K562 (cell line): ENCODE results near the gene ANO1. TPM values are rescaled to one million over a fixed set of nuclear protein-coding genes. Genes with fewer than 3 reads are reported as not detected.

Experiments used
- ATAC-seq: fragments of 200-7000 bp; cut with Tn5 transposase; 3 replicates; pipeline ENCODE4 v1.9.1; 2020; ENCODE audit warnings: moderate library complexity
- BruUV-seq: library from RNA; stranded (reverse); fragments of 400-500 nt; replicated peaks from 2 replicates; lab custom pipeline; 2021; lab: Mats Ljungman, UMichigan
- CTCF ChIA-PET: fragments of 300-600 bp; formaldehyde crosslinking; extraction: SDS; loops from one replicate; lab custom pipeline; 2021; ENCODE audit warnings: low intra/inter-chr PET ratio; lab: Yijun Ruan, JAX
- POLR2A ChIA-PET: fragments of 300-600, 350-650 bp; sonication (Branson Sonifier 250); formaldehyde crosslinking; extraction: SDS; loops from one replicate; lab custom pipeline; 2021; ENCODE audit warnings: antibody characterized with exemption, inconsistent platforms; lab: Yijun Ruan, JAX
- DNase-seq, 4 experiments: peaks; one replicate each; pipeline versions ENCODE4 v3.0.0 to v3.0.0-alpha.2; 2011 to 2018; ENCODE audit warnings: low spot score in 3 of 4, mixed read lengths in 3 of 4; ENCODE audit errors: extremely low read depth in 1 of 4
- FAIRE-seq: peaks from 2 replicates; lab custom pipeline; 2011; peaks lifted over from hg19 to GRCh38; lab: Jason Lieb, UNC
- H2AFZ ChIP-seq: 2 replicates; pipeline ENCODE4 v1.6.0; 2011; ENCODE audit warnings: low read depth, low read length, control low read depth, inconsistent platforms
- H3K27ac ChIP-seq: fragments of 200-600 bp; 3 replicates; pipeline ENCODE4 v1.8.0; 2011; ENCODE audit warnings: low read depth, mild to moderate bottlenecking, control low read depth, inconsistent platforms, low read length, moderate library complexity, mixed read lengths; ENCODE audit errors: extremely low read depth
- H3K27me3 ChIP-seq, 2 experiments: fragments of 300-600 bp in 1 of 2; 2 replicates in 1 of 2; 3 replicates in 1 of 2; pipeline versions ENCODE4 v1.6.0 to v1.8.0; 2011; ENCODE audit warnings: inconsistent platforms in 2 of 2, low read length in 2 of 2, mild to moderate bottlenecking in 1 of 2, mixed read lengths in 1 of 2, moderate library complexity in 1 of 2; ENCODE audit not compliant: control insufficient read depth in 2 of 2, insufficient read depth in 2 of 2
- H3K36me3 ChIP-seq: fragments of 300-600 bp; 3 replicates; pipeline ENCODE4 v1.8.0; 2011; ENCODE audit warnings: mild to moderate bottlenecking, low read length, inconsistent platforms; ENCODE audit not compliant: control insufficient read depth, insufficient read depth
- H3K4me1 ChIP-seq, 2 experiments: fragments of 200-600 bp in 1 of 2; replicated peaks in 1 of 2; 2 replicates in 1 of 2; 3 replicates in 1 of 2; pipeline versions ENCODE4 v1.5.1 to v1.8.0; 2011; ENCODE audit warnings: inconsistent platforms in 2 of 2, low read length in 2 of 2, mild to moderate bottlenecking in 1 of 2, mixed read lengths in 1 of 2, moderate library complexity in 1 of 2; ENCODE audit not compliant: control insufficient read depth in 2 of 2, insufficient read depth in 2 of 2
- H3K4me2 ChIP-seq: 2 replicates; pipeline ENCODE4 v1.6.1; 2011; ENCODE audit warnings: low read length, control low read depth, inconsistent platforms, mixed read lengths; ENCODE audit not compliant: insufficient read depth
- H3K4me3 ChIP-seq: fragments of 200-600 bp; sonication (generic), shearing (Covaris generic); 2 replicates; pipeline ENCODE4 v1.5.1; 2016; ENCODE audit warnings: control low read depth, inconsistent platforms
- H3K79me2 ChIP-seq: fragments of 200-600 bp; 3 replicates; pipeline ENCODE4 v1.8.0; 2011; ENCODE audit warnings: low read length, inconsistent platforms; ENCODE audit not compliant: control insufficient read depth, insufficient read depth
- H3K9ac ChIP-seq, 2 experiments: 2 replicates each; pipeline versions ENCODE4 v1.6.0 to v1.6.1; 2011; ENCODE audit warnings: low read depth in 2 of 2, low read length in 2 of 2, control low read depth in 1 of 2, inconsistent platforms in 1 of 2, mild to moderate bottlenecking in 1 of 2, mixed read lengths in 1 of 2; ENCODE audit not compliant: insufficient read depth in 1 of 2
- H3K9me1 ChIP-seq: one replicate; pipeline ENCODE4 v1.6.0; 2011; ENCODE audit warnings: inconsistent platforms, mild to moderate bottlenecking, low read length, moderate library complexity; ENCODE audit not compliant: control insufficient read depth, insufficient read depth
- H3K9me3 ChIP-seq: replicated peaks from 2 replicates; pipeline ENCODE4 v1.5.1; 2011; ENCODE audit warnings: low read depth, low read length, inconsistent platforms; ENCODE audit not compliant: control insufficient read depth, insufficient read depth
- H4K20me1 ChIP-seq: replicated peaks from 2 replicates; pipeline ENCODE4 v1.6.1; 2011; ENCODE audit warnings: low read length, inconsistent platforms, mixed read lengths; ENCODE audit not compliant: control insufficient read depth, insufficient read depth
- C11orf30 ChIP-seq: fragments of 450-650 bp; IDR thresholded peaks from 2 replicates; pipeline ENCODE4 v1.6.1; 2016; ENCODE audit warnings: low read depth, mild to moderate bottlenecking
- CBX3 ChIP-seq, 2 experiments: IDR thresholded peaks; 1 replicate in 1 of 2; 2 replicates in 1 of 2; pipeline ENCODE4 v1.6.1; 2012; ENCODE audit warnings: inconsistent platforms in 2 of 2, low read length in 2 of 2, borderline replicate concordance in 1 of 2, control low read depth in 1 of 2
- CHD4 ChIP-seq: fragments of 200-600 bp; sonication (generic); IDR thresholded peaks from 3 replicates; pipeline ENCODE4 v1.6.1; 2012; ENCODE audit warnings: low read depth, mild to moderate bottlenecking, mixed read lengths, low read length, inconsistent platforms; ENCODE audit not compliant: insufficient read depth, insufficient replicate concordance, poor library complexity, severe bottlenecking
- NCOA6 ChIP-seq: fragments of 450-650 bp; IDR thresholded peaks from 2 replicates; pipeline ENCODE4 v1.6.1; 2017; ENCODE audit warnings: mild to moderate bottlenecking
- NR0B1 ChIP-seq: fragments of 450-650 bp; IDR thresholded peaks from one replicate; pipeline ENCODE4 v1.6.1; 2018; ENCODE audit warnings: mild to moderate bottlenecking, moderate library complexity; ENCODE audit not compliant: partially characterized antibody
- RBM15 ChIP-seq: fragments of 200-400 bp; formaldehyde crosslinking; IDR thresholded peaks from 2 replicates; pipeline ENCODE4 v1.6.1; 2018; ENCODE audit warnings: mild to moderate bottlenecking, low read length, moderate library complexity; ENCODE audit not compliant: insufficient read depth
- TOE1 ChIP-seq, 2 experiments: fragments of 450-650 bp in 1 of 2; sonication (generic) in 1 of 2; formaldehyde crosslinking in 1 of 2; IDR thresholded peaks; 2 replicates each; pipeline versions ENCODE4 v1.7.1 to v1.8.0; 2016 to 2022; ENCODE audit warnings: borderline replicate concordance in 2 of 2, mild to moderate bottlenecking in 2 of 2, antibody characterized with exemption in 1 of 2, inconsistent platforms in 1 of 2, low read depth in 1 of 2, missing genetic modification reagents in 1 of 2, moderate library complexity in 1 of 2
- ZBTB11 ChIP-seq, 3 experiments: fragments of 200-800 bp in 1 of 3; fragments of 250-450 bp in 1 of 3; fragments of 450-650 bp in 1 of 3; sonication (Bioruptor Pico) in 1 of 3; sonication (Bioruptor generic) in 1 of 3; formaldehyde crosslinking in 1 of 3; IDR thresholded peaks; 2 replicates each; pipeline versions ENCODE4 v1.6.1 to v1.8.0; 2016 to 2022; ENCODE audit warnings: mild to moderate bottlenecking in 2 of 3, missing genetic modification characterization in 2 of 3, missing compliant biosample characterization in 1 of 3, moderate library complexity in 1 of 3
- ZFP36 ChIP-seq: fragments of 150-350 bp; IDR thresholded peaks from 2 replicates; pipeline ENCODE4 v1.6.1; 2018; ENCODE audit warnings: low read length, low read depth; ENCODE audit not compliant: partially characterized antibody
- ZNF121 ChIP-seq: sonication (generic); formaldehyde crosslinking; conservative IDR thresholded peaks from 2 replicates; pipeline ENCODE4 v1.8.0; 2022; ENCODE audit warnings: missing genetic modification reagents
- WGBS: fragments of 100-300 bp; shearing (Covaris generic); methylation state at CpG from one replicate; pipeline ENCODE4 v1.1.6; 2016; ENCODE audit warnings: low coverage, mixed read lengths; ENCODE audit not compliant: insufficient coverage; ENCODE audit errors: missing lambda C conversion rate; 5-methylcytosine and 5-hydroxymethylcytosine counted together
- in situ Hi-C: fragments of 300-500 bp; cut with MboI; formaldehyde crosslinking; loops from 4 replicates; pipeline ENCODE4 v1.15.0; 2018; ENCODE audit warnings: inconsistent platforms, mixed read lengths
- intact Hi-C: fragments of 100-400 bp; cut with micrococcal nuclease; formaldehyde crosslinking; loops from 2 replicates; pipeline ENCODE4 v1.14.2; 2022
- polyA plus RNA-seq, 8 experiments: library from polyadenylated mRNA; depleted of rRNA in 4 of 8; stranded (reverse) in 5 of 8; unstranded in 3 of 8; fragments of >200 nt; fragmentation: Nextera tagmentation in 2 of 8; fragmentation: Illumina TruSeq in 1 of 8; extraction: Ambion mirVana in 2 of 8; extraction: Trizol in 1 of 8; gene quantifications; 2 replicates each; pipeline versions ENCODE4 v1.2.1 to v1.2.3, GENCODE V29; 2011 to 2014; ENCODE audit warnings: inconsistent platforms in 1 of 8, missing spikeins in 1 of 8
- total RNA-seq, 7 experiments: library from RNA; depleted of rRNA in 6 of 7; stranded (reverse); fragments of >200 nt in 6 of 7; fragmentation: Illumina TruSeq in 2 of 7; extraction: Trizol in 2 of 7; gene quantifications; 2 replicates each; pipeline versions ENCODE4 v1.2.1 to v1.2.3, GENCODE V29; 2011 to 2021; ENCODE audit warnings: low replicate concordance in 1 of 7

Gene ANO1
- total and polyA plus RNA-seq, 9 of the 15 experiments (the other 6 are each of a cell fraction or from before 2014, with no cell fraction given): not detected

GRCh38 chr11:70097783-70098563 is 19.9 kb downstream of the ANO1 start:
- Histone ChIP-seq H3K4me1 (no peaks in the 10 kb centered on the region; a peak in 1 of 5 replicates), H3K27me3 (peaks cover 61 to 85% of the 10 kb centered on the region in 2 experiments), H3K9me3 (no peaks in the 10 kb centered on the region), H2AFZ (no peak overlapping the region), H3K9ac (no peak overlapping the region)
- 0% methylated on average over 22 of the region's 23 CpGs for WGBS
- CTCF ChIA-PET: no interaction called here
- no peak for TF ChIP-seq CHD4
- no peak for TF ChIP-seq C11orf30
- no peak for TF ChIP-seq ZNF121 (CRISPR knock-in tag)
- TF ChIP-seq TOE1 (IDR thresholded peaks at IDR 0.05; ENCODE audit: borderline replicate concordance): no peak
- no peak for TF ChIP-seq TOE1 (CRISPR knock-in tag; IDR thresholded peaks at IDR 0.05; ENCODE audit: borderline replicate concordance, low read depth)
- TF ChIP-seq RBM15: no peak
- no peak for TF ChIP-seq ZBTB11 (CRISPR knock-in tag; IDR thresholded peaks at IDR 0.05)
- no peak for TF ChIP-seq CBX3 (IDR thresholded peaks at IDR 0.05; ENCODE audit: borderline replicate concordance in 1 of 2, low read length in 2 of 2)
- TF ChIP-seq ZFP36: no peak
- TF ChIP-seq NCOA6: no peak
- TF ChIP-seq NR0B1: no peak
- TF ChIP-seq, all 486 proteins: peak for 0
- Histone ChIP-seq H3K4me3 (no peak overlapping the region), H3K79me2 (no peaks in the 10 kb centered on the region), H3K9me1 (no peaks in the 10 kb centered on the region), H4K20me1 (peaks cover 37% of the 10 kb centered on the region), H3K27ac (no peak overlapping the region), H3K4me2 (no peak overlapping the region), H3K36me3 (no peaks in the 10 kb centered on the region)
- ATAC-seq (no peak; the same call in 2 of the 3 replicates), DNase-seq (no peak), FAIRE-seq (no peak)
- intact Hi-C loops (no loop called here), in situ Hi-C loops (no loop called here)
- BruUV-seq: no TSS peak
- POLR2A ChIA-PET: interaction anchor here (0.6 to 0.7 kb wide), 2 partner anchors 52 to 166 kb away, joined by 3 read pairs; no protein-coding TSS in a partner anchor
